ENCODE measurements around the gene PRPF6. TPM values are rescaled to one million over a fixed set of nuclear protein-coding genes. Genes with fewer than 3 reads are reported as not detected.

PRPF6 gene
- total and polyA plus RNA-seq, 2 of the 13 experiments (the other 11 are each of a cell fraction or from before 2014, with no cell fraction given), result 63.7 to 101 TPM

- peak; percentile 69 for DNase-seq (ENCODE audit: low spot score)
- peaks cover 13% of the 10 kb centered on the region for H3K79me2 ChIP-seq (ENCODE audit: insufficient read depth, low read length)
- CTCF ChIA-PET (ENCODE audit: low intra/inter-chr PET ratio, low total read pairs), result interaction anchor here (1.5 to 2.4 kb wide), 3 partner anchors 21 to 435 kb away, joined by 4 to 7 read pairs (median 4); no protein-coding TSS in a partner anchor
- H3K9me3 ChIP-seq (ENCODE audit: low read length), result no peaks in the 10 kb centered on the region
- H3K27ac ChIP-seq (ENCODE audit: extremely low read length, insufficient read depth, low read length), result peak overlapping the region; percentile 37
- peak overlapping the region; percentile 48; the same call in 1 of the 2 replicates for H3K9ac ChIP-seq (ENCODE audit: insufficient read depth, low read depth, low read length)
- H2AFZ ChIP-seq (ENCODE audit: low read length), result no peak overlapping the region
- H3K4me1 ChIP-seq (ENCODE audit: insufficient read depth, low read length), result peaks cover 52% of the 10 kb centered on the region
- H3K4me3 ChIP-seq (replicated peaks in 1 of 3; ENCODE audit: insufficient read depth in 1 of 3, low read depth in 2 of 3, low read length in 3 of 3), result peak overlapping the region in 2 of 3 experiments; percentile 34 to 64; a peak in 3 of 6 replicates
- H3K36me3 ChIP-seq (replicated peaks in 1 of 2; ENCODE audit: control insufficient read depth in 1 of 2, insufficient read depth in 2 of 2, low read length in 2 of 2), result peaks cover 4% of the 10 kb centered on the region in 2 experiments; a peak in 4 of 5 replicates
- peak overlapping the region; percentile 91 for H3K4me2 ChIP-seq (ENCODE audit: low read depth, low read length)
- ATAC-seq, result peak; percentile 16
- no peaks in the 10 kb centered on the region for H3K27me3 ChIP-seq (ENCODE audit: control insufficient read depth in 1 of 2, insufficient read depth in 2 of 2, low read length in 2 of 2)
- peak; percentile 75 for FAIRE-seq
- BruUV-seq (replicated peaks), result no TSS peak
- no peaks in the 10 kb centered on the region; the same call in 1 of the 2 replicates for H4K20me1 ChIP-seq (ENCODE audit: insufficient read depth, low read length)
- intact Hi-C loops (cut with micrococcal nuclease; ENCODE audit: unreplicated experiment) (loop anchor here (5.0 kb wide), 1 partner anchor 435 kb away; the partner anchor contains the start of gene PTK6), in situ Hi-C loops (cut with HindIII; ENCODE audit: extremely low pct_ligation_motif_present, low pct_unique_long_range_greater_than_20kb) (no loop called here)
- WGBS (ENCODE audit: low lambda C conversion rate), result 35% methylated on average over 16 of the region's 18 CpGs
- POLR2A ChIA-PET, result interaction anchor here (1.2 to 3.6 kb wide), 5 partner anchors 8 to 435 kb away, joined by 3 to 36 read pairs (median 10); partner anchors contain the start of genes PRPF6, PTK6 and UCKL1
- no peak for TF ChIP-seq ZNF737 (CRISPR knock-in tag; IDR thresholded peaks at IDR 0.05; ENCODE audit: borderline replicate concordance)
- TF ChIP-seq CHCHD3 (CRISPR knock-in tag; IDR thresholded peaks at IDR 0.05), result no peak
- peak; percentile 77 for TF ChIP-seq MYC (CRISPR knock-in tag; IDR thresholded peaks at IDR 0.05; ENCODE audit: borderline replicate concordance)
- no peak for TF ChIP-seq PRDM4 (CRISPR knock-in tag; IDR thresholded peaks at IDR 0.05; ENCODE audit: borderline replicate concordance)
- 0 out of 2 replicates have a peak, but pooled peaks have one; percentile 83 for TF ChIP-seq ZNF704 (CRISPR knock-in tag; IDR thresholded peaks at IDR 0.05; ENCODE audit: borderline replicate concordance)
- TF ChIP-seq HNRNPK (IDR thresholded peaks at IDR 0.05; ENCODE audit: low read depth, low read length, poor library complexity, severe bottlenecking), result no peak
- no peak for TF ChIP-seq AHDC1 (CRISPR knock-in tag; IDR thresholded peaks at IDR 0.05; ENCODE audit: borderline replicate concordance)
- no peak; the same call in 1 of the 2 replicates for TF ChIP-seq HOMEZ (CRISPR knock-in tag; IDR thresholded peaks at IDR 0.05; ENCODE audit: low read depth)
- no peak for TF ChIP-seq AHR (CRISPR knock-in tag; IDR thresholded peaks at IDR 0.05)
- TF ChIP-seq CEBPG (CRISPR knock-in tag; IDR thresholded peaks at IDR 0.05), result 0 out of 2 replicates have a peak, but pooled peaks have one; percentile 11
These were observed 8.4 kb upstream of the PRPF6 start for GRCh38 chr20:63972312-63973159.

Measured in HepG2 (cell line).